ENCODE measurements around the gene RCOR3.

RCOR3 gene

DNA sequence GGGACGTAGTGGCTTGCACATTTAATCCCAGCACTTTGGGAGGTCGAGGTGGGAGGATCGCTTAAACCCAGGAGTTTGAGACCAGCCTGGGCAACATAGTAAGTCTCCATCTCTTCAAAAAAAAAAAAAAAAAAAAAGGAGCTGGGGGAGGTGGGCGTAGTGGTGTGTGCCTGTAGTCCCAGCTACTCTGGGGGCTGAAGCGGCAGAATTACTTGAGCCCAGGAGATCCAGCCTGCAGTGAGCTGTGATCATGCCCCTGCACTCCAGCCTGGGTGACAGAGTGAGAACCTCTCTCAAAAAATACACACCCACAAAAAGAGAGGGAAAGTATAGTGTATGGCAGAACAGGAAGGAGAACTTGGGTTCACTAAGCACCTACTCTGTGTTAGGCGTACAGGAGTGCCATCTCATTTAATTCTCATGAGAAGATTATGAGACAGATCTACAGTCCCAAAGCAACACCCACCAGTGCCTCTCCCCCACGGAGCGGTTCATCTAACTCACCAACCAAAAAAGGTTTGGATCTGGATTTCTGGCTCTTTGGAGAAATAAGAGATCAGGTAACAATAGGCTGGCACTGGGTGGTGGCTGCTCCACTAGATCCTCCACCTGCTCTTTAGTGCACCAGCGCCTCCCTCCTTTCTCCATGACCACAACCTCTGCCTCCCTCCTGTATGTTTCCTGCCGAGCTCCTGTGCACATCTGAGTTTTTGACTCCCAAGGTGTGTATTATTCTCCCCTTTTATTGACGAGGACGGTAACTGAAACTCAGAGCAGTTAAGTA is 66.0 kb downstream of the RCOR3 start:
- Mint-ChIP-seq H3K27me3 (no peaks in the 10 kb centered on the region), H3K4me1 (peaks cover 44% of the 10 kb centered on the region), H3K9me3 (no peaks in the 10 kb centered on the region), H3K4me3 (peak overlapping the region; percentile 77), H3K27ac (peak overlapping the region; percentile 98), H3K36me3 (peaks cover 8% of the 10 kb centered on the region)
- DNase-seq (ENCODE audit: low spot score in 2 of 2) (peak in 1 of 2 donors; percentile 9), ATAC-seq (ENCODE audit: low read depth) (no peak)

DNA sequence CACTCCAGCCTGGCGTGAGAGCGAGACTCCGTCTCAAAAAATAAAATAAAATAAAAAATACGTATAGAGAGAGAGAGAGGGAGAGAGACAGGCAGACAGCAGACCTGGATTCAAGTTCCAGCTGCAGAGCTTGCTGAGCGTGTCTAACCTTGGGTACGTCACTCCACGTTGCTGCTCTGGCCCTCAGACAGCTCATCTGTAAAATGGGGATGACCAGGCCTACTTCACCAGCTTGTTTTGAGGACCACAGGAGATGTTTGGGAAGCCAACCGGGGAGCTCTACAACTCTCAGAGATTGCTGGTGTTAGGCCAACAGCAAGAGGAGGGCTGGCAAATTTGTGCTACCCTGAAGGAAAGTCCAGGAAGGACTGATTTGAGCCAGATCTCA is 67.0 kb downstream of the RCOR3 start:
- Mint-ChIP-seq H3K9me3 (no peaks in the 10 kb centered on the region), H3K27me3 (no peaks in the 10 kb centered on the region), H3K36me3 (peaks cover 10% of the 10 kb centered on the region), H3K4me1 (peaks cover 53% of the 10 kb centered on the region), H3K4me3 (peak overlapping the region; percentile 94), H3K27ac (peak overlapping the region; percentile 98)
- no peak for ATAC-seq (ENCODE audit: low read depth)
- no peak for DNase-seq (ENCODE audit: low spot score in 2 of 2)

DNA sequence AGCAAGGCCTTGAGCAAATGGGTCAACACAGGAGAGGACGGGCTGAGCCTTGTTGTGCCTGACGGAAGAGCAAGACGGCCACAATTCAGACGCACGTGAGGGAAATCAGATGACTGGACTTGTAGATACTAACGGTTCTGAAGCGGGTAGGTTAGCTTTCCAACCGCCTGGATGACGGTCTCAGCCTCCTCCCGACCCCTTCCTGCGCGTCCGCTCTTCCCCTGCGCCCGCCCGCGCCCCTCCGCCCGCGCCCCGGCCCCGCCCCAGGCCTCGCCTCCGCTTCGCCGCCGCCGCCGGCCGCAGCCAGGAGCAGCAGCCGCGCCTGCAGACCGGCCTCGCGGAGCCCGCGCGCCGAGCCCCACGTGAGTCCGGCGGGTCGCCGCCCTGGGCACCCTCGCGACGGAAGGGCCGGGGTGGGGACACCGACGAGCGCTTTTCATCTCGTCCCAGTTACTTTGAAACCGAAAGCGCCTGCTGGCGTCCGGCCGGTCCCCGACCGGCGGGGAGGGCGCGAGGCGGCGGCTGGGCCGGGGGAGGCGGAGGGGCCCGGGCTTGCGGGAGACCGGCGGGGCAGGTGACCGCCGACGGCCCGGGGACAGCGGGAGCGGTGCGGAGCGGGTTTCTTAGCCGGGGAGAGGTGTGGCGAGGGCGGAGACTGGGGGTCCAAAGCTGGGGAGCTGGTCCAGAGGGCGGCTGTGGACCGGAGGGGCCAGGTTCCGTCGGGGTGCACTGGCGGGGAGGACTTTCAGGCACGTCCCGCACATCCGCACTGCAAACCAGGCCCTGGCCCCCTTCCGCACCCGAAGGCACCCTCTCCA is 67.6 kb downstream of the RCOR3 start, which contains the start of gene TRAF5:
Gene TRAF5 (plus strand): TSS at position 306 of the 818 bp plus-strand sequence. CDS start 26,407 bp downstream, outside the sequence.
- peak within 1 kb of the TSS; percentile 98 for H3K27ac Mint-ChIP-seq
- H3K36me3 Mint-ChIP-seq = peaks cover 12% of the 10 kb centered on the region
- no peaks in the 10 kb centered on the region for H3K9me3 Mint-ChIP-seq
- peak within 1 kb of the TSS; percentile 96 for H3K4me3 Mint-ChIP-seq
- no peaks in the 10 kb centered on the region for H3K27me3 Mint-ChIP-seq
- DNase-seq (ENCODE audit: low spot score in 2 of 2) (peak; percentile 39 to 62), ATAC-seq (ENCODE audit: low read depth) (peak; percentile 36)
- H3K4me1 Mint-ChIP-seq = peaks cover 56% of the 10 kb centered on the region

DNA sequence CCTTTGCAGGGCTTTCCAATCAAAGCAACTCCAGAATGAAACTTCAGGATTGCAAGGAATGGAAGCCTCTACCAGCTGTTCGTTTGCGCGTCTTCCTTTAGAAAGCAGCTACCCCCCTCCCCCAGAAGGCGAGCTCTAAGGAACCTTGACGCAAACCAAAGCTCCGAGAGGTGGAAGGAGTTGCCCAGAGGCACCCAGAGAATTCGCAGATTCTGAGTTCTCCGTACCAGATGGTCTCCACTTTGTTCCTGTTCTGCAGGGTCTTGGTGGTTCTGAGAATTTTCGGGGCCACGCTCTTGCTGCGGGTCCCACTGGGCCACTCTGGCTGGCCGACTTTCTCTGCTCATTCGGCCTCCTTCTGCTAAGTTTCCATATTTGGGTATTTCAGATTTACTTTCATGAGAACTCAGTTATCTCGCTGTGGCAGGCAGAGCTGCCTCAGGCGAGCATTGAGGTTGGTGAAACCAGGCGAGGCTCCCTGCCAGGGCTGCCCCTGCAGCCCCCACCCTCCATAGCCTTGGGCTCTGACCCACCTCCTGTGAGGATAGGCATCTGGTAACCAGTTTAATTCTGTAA is 68.3 kb downstream of the RCOR3 start:
- peaks cover 12% of the 10 kb centered on the region for H3K36me3 Mint-ChIP-seq
- DNase-seq (ENCODE audit: low spot score in 2 of 2) (peak in 1 of 2 donors; percentile 41), ATAC-seq (ENCODE audit: low read depth) (peak; percentile 21)
- H3K9me3 Mint-ChIP-seq = no peaks in the 10 kb centered on the region
- H3K27ac Mint-ChIP-seq = peak overlapping the region; percentile 98
- H3K4me1 Mint-ChIP-seq = peaks cover 60% of the 10 kb centered on the region
- H3K4me3 Mint-ChIP-seq = peak overlapping the region; percentile 96
- no peaks in the 10 kb centered on the region for H3K27me3 Mint-ChIP-seq

DNA sequence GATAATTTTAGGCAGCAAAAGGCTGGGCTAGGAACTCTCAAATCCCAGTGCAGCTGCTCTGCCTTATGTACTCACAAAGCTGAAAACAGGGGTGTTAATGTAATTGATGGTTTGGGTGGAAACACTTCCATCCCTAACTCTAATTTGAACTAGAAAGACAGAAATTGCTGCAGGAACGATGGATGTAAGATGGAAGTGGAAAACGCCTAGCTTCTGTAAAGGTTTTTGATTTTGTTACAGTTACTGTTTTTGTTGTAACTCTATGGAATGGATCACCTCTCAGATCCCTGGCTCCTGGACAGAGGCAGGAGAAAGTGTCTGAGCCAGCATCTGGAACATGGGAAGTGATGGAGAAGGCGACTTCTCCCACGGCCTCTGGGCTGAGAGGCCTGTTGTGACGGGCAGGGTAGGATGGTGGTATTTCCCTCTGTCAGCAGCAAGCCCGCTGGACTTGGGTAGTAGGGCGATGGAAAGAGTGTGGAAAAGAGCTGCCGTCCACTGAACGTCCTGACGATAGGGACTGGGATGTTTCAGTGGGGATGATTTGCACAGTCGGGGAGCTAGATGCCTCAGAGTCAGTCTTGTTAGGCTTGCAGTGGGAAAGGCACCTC is 69.0 kb downstream of the RCOR3 start:
- no peaks in the 10 kb centered on the region for H3K9me3 Mint-ChIP-seq
- peak overlapping the region; percentile 96 for H3K4me3 Mint-ChIP-seq
- H3K36me3 Mint-ChIP-seq = peaks cover 12% of the 10 kb centered on the region
- H3K27me3 Mint-ChIP-seq = no peaks in the 10 kb centered on the region
- H3K27ac Mint-ChIP-seq = peak overlapping the region; percentile 98
- DNase-seq (ENCODE audit: low spot score in 2 of 2) (peak in 1 of 2 donors; percentile 10), ATAC-seq (ENCODE audit: low read depth) (no peak)
- H3K4me1 Mint-ChIP-seq = peaks cover 66% of the 10 kb centered on the region

DNA sequence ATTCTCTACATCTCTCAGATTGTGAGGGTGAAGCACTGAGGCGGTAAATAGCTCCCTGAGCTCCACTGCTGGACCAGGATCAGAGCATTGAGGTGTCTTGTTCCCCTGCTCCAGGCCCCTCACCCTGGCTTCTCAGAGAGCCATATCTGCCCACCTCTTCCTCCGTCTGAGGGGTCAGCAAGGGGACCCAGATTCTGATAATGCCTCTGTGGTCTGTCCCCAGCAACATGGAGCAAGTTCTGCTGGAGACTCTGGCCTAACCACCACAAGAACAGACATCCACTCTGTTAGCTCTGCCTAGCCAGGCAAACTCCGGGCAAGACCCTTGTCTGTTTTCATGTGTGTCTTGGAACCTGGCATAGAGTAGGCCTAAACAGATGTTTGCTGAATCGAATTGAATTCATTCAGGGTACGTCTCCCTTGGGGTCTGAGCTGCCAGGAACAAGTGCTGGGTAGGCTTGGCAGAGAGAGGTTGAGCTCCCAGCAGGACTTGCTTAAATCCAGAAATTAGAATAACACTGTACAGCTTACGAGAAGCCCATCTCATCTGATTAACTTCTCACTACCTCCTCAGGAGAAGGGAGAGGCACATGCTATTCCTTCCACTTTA is 69.8 kb downstream of the RCOR3 start:
- Mint-ChIP-seq H3K9me3 (no peaks in the 10 kb centered on the region), H3K27me3 (no peaks in the 10 kb centered on the region), H3K4me1 (peaks cover 65% of the 10 kb centered on the region), H3K27ac (peak overlapping the region; percentile 98), H3K36me3 (peaks cover 12% of the 10 kb centered on the region), H3K4me3 (peak overlapping the region; percentile 96)
- DNase-seq (ENCODE audit: low spot score in 2 of 2) (peak in 1 of 2 donors; percentile 11), ATAC-seq (ENCODE audit: low read depth) (no peak)

DNA sequence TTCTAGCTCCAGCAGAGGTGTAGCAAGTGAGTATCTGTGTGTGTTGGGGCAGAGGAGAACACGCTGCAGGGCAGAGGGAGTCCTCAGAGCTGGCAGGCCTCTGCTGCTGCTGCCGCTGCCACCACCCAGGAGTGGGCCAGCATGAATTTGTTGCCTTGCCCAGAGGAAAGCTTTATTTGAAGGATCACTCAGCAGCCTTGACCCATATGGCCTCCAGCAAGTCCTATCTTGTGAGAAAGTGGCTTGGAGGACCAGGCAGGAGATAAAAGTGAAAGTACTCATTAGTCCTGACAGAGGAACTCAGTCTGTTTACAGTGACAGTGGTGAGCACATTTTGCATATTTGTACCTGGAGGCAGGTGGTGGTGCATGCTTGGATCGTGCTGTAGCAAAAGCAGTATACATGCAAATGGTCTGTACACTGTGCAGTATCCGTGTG is 70.6 kb downstream of the RCOR3 start:
- Mint-ChIP-seq H3K4me1 (peaks cover 66% of the 10 kb centered on the region), H3K9me3 (no peaks in the 10 kb centered on the region), H3K4me3 (peak overlapping the region; percentile 96), H3K27ac (peak overlapping the region; percentile 98), H3K27me3 (no peaks in the 10 kb centered on the region), H3K36me3 (peaks cover 12% of the 10 kb centered on the region)
- ATAC-seq (ENCODE audit: low read depth) = peak; percentile 88
- peak; percentile 44 to 54 for DNase-seq (ENCODE audit: low spot score in 2 of 2)

DNA sequence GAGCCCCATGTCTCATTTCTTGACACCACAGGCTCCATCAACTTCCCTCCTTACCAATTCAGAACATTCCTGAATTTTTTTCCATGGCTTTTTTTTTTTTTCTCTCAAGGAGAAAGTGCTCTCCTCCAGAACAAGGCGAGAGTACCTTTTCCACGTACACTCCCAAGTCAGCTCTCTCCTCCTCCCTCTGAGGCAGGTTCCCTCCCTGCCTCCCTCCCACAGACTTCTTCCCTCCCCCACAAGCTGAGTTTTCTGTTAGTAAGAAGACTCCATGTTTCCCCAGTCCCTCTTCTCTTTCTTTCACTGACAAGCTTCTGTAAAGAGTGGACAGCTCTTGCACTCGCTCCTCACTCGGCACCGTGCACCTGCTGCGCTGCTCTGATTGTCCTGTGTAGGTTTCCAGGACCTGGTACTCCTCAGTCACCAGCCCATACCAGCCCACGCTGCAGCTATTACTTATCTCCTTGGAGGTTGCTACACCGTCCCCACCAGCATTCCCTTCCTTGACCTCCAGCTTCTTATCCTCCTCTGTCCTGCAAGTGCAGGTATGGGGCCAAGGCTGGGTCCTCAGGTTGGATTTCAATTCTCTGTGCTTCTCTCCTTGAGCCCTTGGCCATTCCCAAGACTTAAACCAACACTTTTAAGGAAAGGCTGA is 71.2 kb downstream of the RCOR3 start:
- ATAC-seq (ENCODE audit: low read depth) (no peak), DNase-seq (ENCODE audit: low spot score in 2 of 2) (peak in 1 of 2 donors; percentile 8)
- Mint-ChIP-seq H3K4me3 (peak overlapping the region; percentile 96), H3K27me3 (no peaks in the 10 kb centered on the region), H3K27ac (peak overlapping the region; percentile 98), H3K4me1 (peaks cover 71% of the 10 kb centered on the region), H3K9me3 (no peaks in the 10 kb centered on the region), H3K36me3 (peaks cover 12% of the 10 kb centered on the region)

DNA sequence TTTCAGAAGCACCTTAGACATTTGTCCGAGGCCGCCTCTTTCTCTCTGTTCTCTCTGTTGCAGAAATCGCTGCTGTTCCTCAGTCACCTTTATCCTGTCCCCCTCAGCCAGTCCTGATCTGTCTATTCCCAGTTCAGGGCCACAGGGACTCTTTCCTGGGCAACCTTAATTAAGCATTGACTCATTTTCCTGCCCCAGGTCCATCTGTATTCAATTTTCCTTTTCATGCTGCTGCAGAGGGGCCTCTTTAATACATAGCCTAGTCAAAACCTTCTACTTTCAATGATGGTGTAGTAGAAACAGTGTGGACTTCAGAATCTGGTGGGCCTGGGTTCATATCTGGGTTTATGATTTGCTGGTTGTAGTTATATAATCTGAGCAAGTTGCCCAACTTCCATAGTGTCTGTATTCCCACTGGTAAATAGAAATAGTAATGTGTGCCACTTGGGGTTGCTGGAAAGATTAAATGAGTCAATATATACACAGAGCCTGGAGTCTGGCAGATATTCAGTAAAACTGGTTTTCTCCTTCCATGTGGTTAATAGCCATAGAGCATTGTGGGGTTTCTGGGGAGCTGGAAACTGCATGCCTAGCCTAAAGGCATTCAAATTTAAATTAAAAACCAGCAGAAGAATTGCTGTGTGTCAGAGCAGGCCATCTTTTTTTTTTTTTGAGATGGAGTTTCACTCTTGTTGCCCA is 72.0 kb downstream of the RCOR3 start:
- DNase-seq (ENCODE audit: low spot score in 2 of 2) = no peak
- Mint-ChIP-seq H3K36me3 (peaks cover 12% of the 10 kb centered on the region), H3K9me3 (no peaks in the 10 kb centered on the region), H3K4me1 (peaks cover 71% of the 10 kb centered on the region), H3K4me3 (peak overlapping the region; percentile 96), H3K27ac (peak overlapping the region; percentile 98), H3K27me3 (no peaks in the 10 kb centered on the region)
- ATAC-seq (ENCODE audit: low read depth) = no peak

DNA sequence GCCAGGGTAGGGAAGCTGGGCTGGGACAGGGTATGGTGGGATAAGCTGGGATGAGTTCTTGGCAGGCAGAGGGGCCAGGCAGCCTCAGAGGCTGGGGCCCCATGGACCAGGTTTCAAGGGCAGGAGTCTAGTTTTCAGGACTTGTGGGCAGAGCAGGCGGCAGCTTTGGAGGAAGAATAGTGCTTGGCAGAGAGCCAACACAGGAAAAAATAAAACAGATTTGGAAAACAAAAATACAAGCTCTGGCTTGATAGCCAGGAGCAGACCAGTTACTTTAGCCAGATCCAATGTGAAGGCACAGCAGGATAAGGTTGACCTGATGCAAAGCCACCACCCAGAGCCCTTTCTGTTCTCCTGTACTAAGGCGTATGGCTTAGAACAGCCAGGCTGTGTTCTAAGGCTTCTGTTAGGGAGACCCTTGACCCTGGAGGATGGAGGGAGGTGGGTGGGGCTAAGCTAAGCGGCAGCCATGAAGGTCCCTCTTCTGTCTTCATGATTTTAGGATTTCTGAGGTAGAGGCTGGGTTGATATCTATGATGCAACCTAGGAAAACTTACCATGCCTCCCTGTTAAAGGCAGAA is 73.0 kb downstream of the RCOR3 start:
- DNase-seq (ENCODE audit: low spot score in 2 of 2) = no peak
- peaks cover 14% of the 10 kb centered on the region for H3K36me3 Mint-ChIP-seq
- peak overlapping the region; percentile 56 for H3K4me3 Mint-ChIP-seq
- H3K27me3 Mint-ChIP-seq = no peaks in the 10 kb centered on the region
- no peak for ATAC-seq (ENCODE audit: low read depth)
- H3K9me3 Mint-ChIP-seq = no peaks in the 10 kb centered on the region
- peaks cover 77% of the 10 kb centered on the region for H3K4me1 Mint-ChIP-seq
- peak overlapping the region; percentile 98 for H3K27ac Mint-ChIP-seq

DNA sequence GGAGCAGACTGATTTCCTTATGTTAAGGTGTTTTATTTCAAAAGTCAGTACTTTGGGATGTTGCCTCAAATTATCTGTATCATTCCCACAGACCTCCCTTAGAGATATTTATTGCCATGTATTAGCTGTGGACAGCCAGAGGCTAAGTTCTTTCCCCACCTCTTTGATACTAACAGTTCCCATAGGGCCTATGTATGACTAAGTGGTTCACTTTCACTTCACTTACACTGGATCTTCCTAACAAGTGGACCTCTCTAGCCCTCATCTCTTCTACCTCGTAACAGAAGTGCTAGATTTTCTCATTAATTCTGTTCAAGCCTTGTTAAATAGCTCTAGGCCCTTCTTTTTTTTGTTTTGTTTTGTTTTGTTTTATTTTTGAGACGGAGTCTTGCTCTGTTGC is 73.7 kb downstream of the RCOR3 start:
- peaks cover 81% of the 10 kb centered on the region for H3K4me1 Mint-ChIP-seq
- H3K4me3 Mint-ChIP-seq = peak overlapping the region; percentile 56
- ATAC-seq (ENCODE audit: low read depth) (no peak), DNase-seq (ENCODE audit: low spot score in 2 of 2) (no peak)
- H3K27me3 Mint-ChIP-seq = no peaks in the 10 kb centered on the region
- peak overlapping the region; percentile 98 for H3K27ac Mint-ChIP-seq
- H3K36me3 Mint-ChIP-seq = peaks cover 21% of the 10 kb centered on the region
- no peaks in the 10 kb centered on the region for H3K9me3 Mint-ChIP-seq

DNA sequence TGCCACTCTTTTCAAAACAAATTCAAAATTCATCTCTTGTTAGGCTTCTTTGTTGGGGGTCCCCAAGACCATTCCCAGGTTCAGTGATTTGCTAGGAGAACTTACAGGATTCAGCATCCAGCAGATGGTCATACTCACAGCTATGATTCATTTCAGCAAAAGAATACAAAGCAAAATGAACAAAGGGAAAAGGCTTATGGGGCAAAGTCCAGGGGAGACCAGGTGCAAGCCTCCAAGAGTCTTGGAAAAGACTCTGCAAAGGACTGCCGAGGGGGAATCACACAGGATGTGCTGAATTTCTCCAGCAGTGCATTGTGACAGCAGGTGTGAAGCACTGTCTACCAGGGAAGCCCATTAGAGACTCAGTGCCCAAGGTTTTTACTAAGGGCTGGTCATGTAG is 74.7 kb downstream of the RCOR3 start:
- Mint-ChIP-seq H3K4me3 (peak overlapping the region; percentile 35), H3K27me3 (no peaks in the 10 kb centered on the region), H3K9me3 (no peaks in the 10 kb centered on the region), H3K4me1 (peaks cover 73% of the 10 kb centered on the region), H3K36me3 (peaks cover 15% of the 10 kb centered on the region), H3K27ac (peak overlapping the region; percentile 88)
- DNase-seq (ENCODE audit: low spot score in 2 of 2) (no peak), ATAC-seq (ENCODE audit: low read depth) (no peak)
